H1 (cell line): Measurements from ENCODE around the gene IL17RD. TPM values are rescaled to one million over a fixed set of nuclear protein-coding genes. Genes with fewer than 3 reads are reported as not detected.
A peak's percentile ranks its signal among the peaks of the same experiment; 100 is the strongest.

Experiments used
- CTCF ChIA-PET: fragments of 300-600 bp; sonication (Branson Sonifier 250); formaldehyde crosslinking; loops from one replicate; lab custom pipeline; 2021; ENCODE audit not compliant: partially characterized antibody; lab: Charles Lee
- POLR2A ChIA-PET: fragments of 300-600 bp; sonication (Branson Sonifier 250); formaldehyde crosslinking; loops from one replicate; lab custom pipeline; 2021; ENCODE audit warnings: inconsistent platforms; ENCODE audit not compliant: partially characterized antibody; lab: Charles Lee
- DNase-seq, 2 experiments: peaks; one replicate each; pipeline versions ENCODE4 v3.0.0 to v3.0.0-alpha.2; 2010 to 2022; ENCODE audit warnings: low spot score in 2 of 2, low read depth in 1 of 2, mixed read lengths in 1 of 2
- FAIRE-seq: peaks from 2 replicates; lab custom pipeline; 2011; peaks lifted over from hg19 to GRCh38; lab: Jason Lieb, UNC
- H2AFZ ChIP-seq: 2 replicates; pipeline ENCODE4 v1.8.1; 2012; ENCODE audit warnings: low read length, inconsistent platforms
- H2AK5ac ChIP-seq: 2 replicates; pipeline ENCODE4 v1.6.1; 2013; ENCODE audit warnings: low read depth, low read length
- H2BK120ac ChIP-seq: replicated peaks from 2 replicates; pipeline ENCODE3; 2013; ENCODE audit warnings: low read depth, low read length, inconsistent platforms
- H2BK12ac ChIP-seq: 2 replicates; pipeline ENCODE4 v1.6.1; 2013; ENCODE audit warnings: low read depth, low read length
- H2BK15ac ChIP-seq: 2 replicates; pipeline ENCODE4 v1.6.1; 2013; ENCODE audit warnings: low read length
- H2BK20ac ChIP-seq: 2 replicates; pipeline ENCODE4 v1.6.1; 2013; ENCODE audit warnings: low read length
- H2BK5ac ChIP-seq: 2 replicates; pipeline ENCODE4 v1.6.1; 2013; ENCODE audit warnings: low read depth, low read length
- H3K14ac ChIP-seq: 2 replicates; pipeline ENCODE4 v1.6.1; 2013; ENCODE audit warnings: inconsistent platforms; ENCODE audit not compliant: insufficient read length
- H3K18ac ChIP-seq: 2 replicates; pipeline ENCODE4 v1.6.1; 2013; ENCODE audit warnings: low read length; ENCODE audit errors: extremely low read depth
- H3K23ac ChIP-seq: 2 replicates; pipeline ENCODE4 v1.6.1; 2013; ENCODE audit warnings: inconsistent platforms; ENCODE audit not compliant: insufficient read length
- H3K23me2 ChIP-seq: 2 replicates; pipeline ENCODE4 v1.6.1; 2013; ENCODE audit warnings: low read depth, low read length
- H3K27ac ChIP-seq: 2 replicates; pipeline ENCODE4 v1.6.1; 2011; ENCODE audit warnings: low read depth, low read length, inconsistent platforms
- H3K27me3 ChIP-seq, 4 experiments: replicated peaks in 1 of 4; 1 replicate in 1 of 4; 2 replicates in 3 of 4; pipeline versions ENCODE4 v1.6.1 to v1.8.1; 2011 to 2013; ENCODE audit warnings: low read length in 3 of 4, mild to moderate bottlenecking in 3 of 4, inconsistent platforms in 2 of 4, mixed read lengths in 2 of 4, moderate library complexity in 1 of 4; ENCODE audit not compliant: control insufficient read depth in 3 of 4, insufficient read depth in 3 of 4; ENCODE audit errors: extremely low read depth in 1 of 4
- H3K36me3 ChIP-seq, 4 experiments: 2 replicates each; pipeline versions ENCODE4 v1.6.1 to v1.8.1; 2011 to 2013; ENCODE audit warnings: mild to moderate bottlenecking in 4 of 4, low read length in 3 of 4, moderate library complexity in 2 of 4, control low read depth in 1 of 4, inconsistent platforms in 1 of 4; ENCODE audit not compliant: insufficient read depth in 4 of 4, control insufficient read depth in 2 of 4
- H3K4ac ChIP-seq: replicated peaks from 2 replicates; pipeline ENCODE3; 2013; ENCODE audit warnings: low read length, low read depth, mixed read lengths, inconsistent platforms; ENCODE audit not compliant: insufficient read length
- H3K4me1 ChIP-seq, 4 experiments: replicated peaks in 1 of 4; 1 replicate in 1 of 4; 2 replicates in 3 of 4; pipeline versions ENCODE4 v1.6.1 to v1.8.1; 2011 to 2013; ENCODE audit warnings: low read length in 3 of 4, inconsistent platforms in 2 of 4, mixed read lengths in 1 of 4; ENCODE audit not compliant: insufficient read depth in 4 of 4, control insufficient read depth in 3 of 4
- H3K4me2 ChIP-seq, 2 experiments: 2 replicates each; pipeline versions ENCODE4 v1.6.1 to v1.8.1; 2011 to 2013; ENCODE audit warnings: low read depth in 2 of 2, low read length in 2 of 2, control low read depth in 1 of 2, inconsistent platforms in 1 of 2, mild to moderate bottlenecking in 1 of 2; ENCODE audit not compliant: insufficient read depth in 1 of 2
- H3K4me3 ChIP-seq, 4 experiments: fragments of 200-600, 300-600 bp in 1 of 4; sonication (generic), shearing (Covaris generic), sonication (Bioruptor Twin) in 1 of 4; 2 replicates each; pipeline versions ENCODE4 v1.5.1 to v1.8.1; 2011 to 2016; ENCODE audit warnings: low read length in 4 of 4, low read depth in 3 of 4, control low read depth in 2 of 4, inconsistent platforms in 2 of 4, mild to moderate bottlenecking in 2 of 4, mixed read lengths in 1 of 4, moderate library complexity in 1 of 4; ENCODE audit not compliant: insufficient read depth in 2 of 4; ENCODE audit errors: extremely low read depth in 1 of 4
- H3K56ac ChIP-seq: replicated peaks from 2 replicates; pipeline ENCODE3; 2013; ENCODE audit warnings: low read depth, mild to moderate bottlenecking, mixed read lengths, low read length, inconsistent platforms; ENCODE audit not compliant: insufficient read length
- H3K79me1 ChIP-seq: 2 replicates; pipeline ENCODE4 v1.6.1; 2013; ENCODE audit warnings: low read depth, low read length, control low read depth
- H3K79me2 ChIP-seq, 2 experiments: 2 replicates each; pipeline versions ENCODE4 v1.6.1 to v1.8.1; 2012 to 2013; ENCODE audit warnings: low read length in 2 of 2, mild to moderate bottlenecking in 2 of 2, inconsistent platforms in 1 of 2; ENCODE audit not compliant: insufficient read depth in 2 of 2, control insufficient read depth in 1 of 2
- H3K9ac ChIP-seq, 4 experiments: replicated peaks in 1 of 4; 1 replicate in 1 of 4; 2 replicates in 3 of 4; pipeline versions ENCODE4 v1.6.1 to v1.8.1; 2011 to 2013; ENCODE audit warnings: low read depth in 3 of 4, low read length in 3 of 4, control low read depth in 2 of 4, mild to moderate bottlenecking in 2 of 4, moderate library complexity in 2 of 4, inconsistent platforms in 1 of 4; ENCODE audit errors: extremely low read depth in 1 of 4
- H3K9me3 ChIP-seq, 2 experiments: 2 replicates each; pipeline versions ENCODE4 v1.6.1 to v1.8.1; 2012 to 2013; ENCODE audit warnings: mild to moderate bottlenecking in 2 of 2, moderate library complexity in 2 of 2, control low read depth in 1 of 2, inconsistent platforms in 1 of 2, low read depth in 1 of 2, low read length in 1 of 2, mixed read lengths in 1 of 2; ENCODE audit not compliant: insufficient read depth in 2 of 2
- H4K20me1 ChIP-seq, 2 experiments: replicated peaks in 1 of 2; 2 replicates each; pipeline versions ENCODE3 to v1.8.1; 2011 to 2013; ENCODE audit warnings: inconsistent platforms in 2 of 2, low read length in 2 of 2, mild to moderate bottlenecking in 1 of 2; ENCODE audit not compliant: insufficient read depth in 2 of 2, control insufficient read depth in 1 of 2
- H4K5ac ChIP-seq: 2 replicates; pipeline ENCODE4 v1.6.1; 2013; ENCODE audit warnings: low read length, low read depth, mixed read lengths, inconsistent platforms; ENCODE audit not compliant: insufficient read length
- H4K8ac ChIP-seq: 2 replicates; pipeline ENCODE4 v1.8.0; 2013; ENCODE audit warnings: mild to moderate bottlenecking, moderate library complexity, low read length, inconsistent platforms; ENCODE audit not compliant: insufficient read depth; ENCODE audit errors: extremely low read depth
- H4K91ac ChIP-seq: replicated peaks from 2 replicates; pipeline ENCODE3; 2013; ENCODE audit warnings: low read length, mixed read lengths, inconsistent platforms; ENCODE audit not compliant: insufficient read length
- BACH1 ChIP-seq: IDR thresholded peaks from 2 replicates; pipeline ENCODE4 v1.6.1; 2012; ENCODE audit warnings: low read length, improper control_type of control experiment
- E2F6 ChIP-seq: IDR thresholded peaks from 2 replicates; pipeline ENCODE4 v1.6.1; 2012; ENCODE audit warnings: inconsistent platforms
- KDM5A ChIP-seq: fragments of 200-600 bp; IDR thresholded peaks from 2 replicates; pipeline ENCODE4 v1.7.1; 2012; ENCODE audit warnings: mild to moderate bottlenecking, low read length, inconsistent platforms, mixed read lengths
- PHF8 ChIP-seq: fragments of 200-600 bp; sonication (generic); conservative IDR thresholded peaks from 2 replicates; pipeline ENCODE4 v1.7.1; 2012; ENCODE audit warnings: low read depth, mild to moderate bottlenecking, inconsistent platforms, low read length, moderate library complexity
- RBBP5 ChIP-seq: IDR thresholded peaks from 2 replicates; pipeline ENCODE4 v1.7.1; 2012; ENCODE audit warnings: low read depth, mild to moderate bottlenecking, inconsistent platforms, low read length, moderate library complexity, borderline replicate concordance
- SRF ChIP-seq: IDR thresholded peaks from 2 replicates; pipeline ENCODE4 v1.6.1; 2011; ENCODE audit warnings: mild to moderate bottlenecking, low read depth, low read length, moderate library complexity
- TAF1 ChIP-seq: IDR thresholded peaks from 2 replicates; pipeline ENCODE4 v1.6.1; 2011; ENCODE audit warnings: mild to moderate bottlenecking, low read depth, low read length
- WGBS, 2 experiments: shearing (Covaris generic) in 1 of 2; methylation state at CpG; one replicate each; pipeline versions ENCODE4 v1.1.6 to v1.1.7; 2013 to 2015; ENCODE audit warnings: low lambda C conversion rate in 2 of 2, mixed read lengths in 2 of 2, inconsistent platforms in 1 of 2, low coverage in 1 of 2, missing lambda C conversion rate in 1 of 2; ENCODE audit not compliant: insufficient replicate concordance in 2 of 2, insufficient coverage in 1 of 2, insufficient read length in 1 of 2; ENCODE audit errors: extremely low coverage in 1 of 2, missing lambda C conversion rate in 1 of 2; 5-methylcytosine and 5-hydroxymethylcytosine counted together
- polyA plus RNA-seq, 7 experiments: library from polyadenylated mRNA; depleted of rRNA in 3 of 7; stranded (reverse) in 5 of 7; unstranded in 2 of 7; fragments of >200 nt in 5 of 7; fragments of 200-250 nt in 2 of 7; gene quantifications; 1 replicate in 5 of 7; 2 replicates in 1 of 7; 4 replicates in 1 of 7; pipeline versions ENCODE4 v1.2.1 to v1.2.3, GENCODE V29; 2011 to 2013; ENCODE audit warnings: missing spikeins in 2 of 7, mixed read lengths in 2 of 7
- total RNA-seq: library from RNA; stranded (reverse); fragmentation: NEBNext Ultra II Directional; extraction: Animal tissue kit (Norgen Biotek cat#: 25700); gene quantifications from 2 replicates; pipeline ENCODE4 v1.2.1, GENCODE V29; 2021

IL17RD gene
- total and polyA plus RNA-seq, 2 of the 8 experiments (the other 6 are each of a cell fraction or from before 2014, with no cell fraction given): 10.9 to 48.9 TPM

DNA sequence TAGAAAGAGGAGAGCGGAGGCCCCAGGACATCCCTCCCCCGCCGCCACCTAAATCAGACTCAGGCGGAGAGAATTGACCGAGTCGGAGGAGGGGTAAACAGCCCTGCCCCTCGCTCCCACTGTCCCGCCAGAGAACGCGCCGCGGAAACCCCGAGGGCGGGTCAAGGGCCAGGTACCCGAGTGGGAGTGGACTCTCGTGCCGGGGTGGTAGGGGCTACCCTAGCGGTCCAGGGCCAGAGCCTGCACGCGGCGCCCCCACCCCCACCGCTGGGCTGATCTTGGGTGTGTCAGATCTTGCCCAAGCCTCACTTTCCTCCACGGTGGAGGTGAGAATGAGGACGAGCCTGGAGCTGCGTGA lies 85.7 kb downstream of the IL17RD start:
- Histone ChIP-seq H2BK5ac (peak overlapping the region; percentile 37; the same call in 1 of the 2 replicates), H2AFZ (peak overlapping the region; percentile 86; the same call in 1 of the 2 replicates), H3K56ac (peak overlapping the region; percentile 42), H4K91ac (no peak overlapping the region), H3K4me2 (peak overlapping the region; percentile 85 to 97), H3K4me3 (peak overlapping the region; percentile 58 to 96 (median 68))
- TF ChIP-seq TAF1 (0 out of 2 replicates have a peak, but pooled peaks have one; percentile 14), SRF (no peak), KDM5A (no peak), E2F6 (peak; percentile 0; the same call in 1 of the 2 replicates), BACH1 (0 out of 2 replicates have a peak, but pooled peaks have one; percentile 28), PHF8 (0 out of 2 replicates have a peak, but pooled peaks have one; percentile 29), RBBP5 (no peak)
- TF ChIP-seq, all 59 proteins: peak for 4
- Histone ChIP-seq H2AK5ac (no peak overlapping the region), H3K4me1 (peaks cover 4 to 7% (median 5%) of the 10 kb centered on the region in 4 experiments; a peak in 5 of 7 replicates), H2BK20ac (no peak overlapping the region), H3K14ac (no peak overlapping the region), H3K23ac (no peak overlapping the region), H3K9ac (peak overlapping the region in 2 of 4 experiments; percentile 48 to 49; a peak in 4 of 7 replicates), H3K36me3 (no peaks in the 10 kb centered on the region), H4K20me1 (peaks cover 0 to 4% of the 10 kb centered on the region in 2 experiments), H3K27ac (no peak overlapping the region), H4K5ac (peak overlapping the region; percentile 41), H3K27me3 (peaks cover 0 to 34% (median 27%) of the 10 kb centered on the region in 4 experiments; a peak in 6 of 7 replicates), H3K9me3 (no peaks in the 10 kb centered on the region), H4K8ac (peak overlapping the region; percentile 31; the same call in 1 of the 2 replicates), H3K79me1 (no peaks in the 10 kb centered on the region; the same call in 1 of the 2 replicates), H2BK12ac (no peak overlapping the region), H3K79me2 (no peaks in the 10 kb centered on the region), H2BK15ac (no peak overlapping the region), H3K18ac (peak overlapping the region; percentile 72; the same call in 1 of the 2 replicates), H2BK120ac (no peak overlapping the region), H3K4ac (no peak overlapping the region), H3K23me2 (peaks cover 9% of the 10 kb centered on the region)
- ChIA-PET CTCF (interaction anchor here (0.6 to 2.9 kb wide), 8 partner anchors 14 to 126 kb away, joined by 3 to 14 read pairs (median 4); no protein-coding TSS in a partner anchor), POLR2A (interaction anchor here (0.6 to 2.1 kb wide), 7 partner anchors 9 to 84 kb away, joined by 3 to 9 read pairs (median 6); partner anchors contain the start of gene SPATA12)
- FAIRE-seq (no peak), DNase-seq (no peak)
- WGBS, 2 experiments: 5% methylated on average over 23 of the region's 25 CpGs; no CpG with 5 or more reads in 1 of the 2 experiments
